Panc1 (cell line): ENCODE data around the gene ZNF236. TPM values are rescaled to one million over a fixed set of nuclear protein-coding genes. Genes with fewer than 3 reads are reported as not detected.

ENCODE experiments used
- ATAC-seq: fragments of 200-7000 bp; cut with Tn5 transposase; 2 replicates; pipeline ENCODE4 v1.9.1; 2020; ENCODE audit warnings: mild to moderate bottlenecking, moderate library complexity
- BruUV-seq: library from RNA; stranded (reverse); fragments of 400-500 nt; replicated peaks from 2 replicates; lab custom pipeline; 2021; lab: Mats Ljungman, UMichigan
- CTCF ChIA-PET: fragments of 300-600 bp; sonication (Branson Sonifier 250); formaldehyde crosslinking; loops from one replicate; lab custom pipeline; 2022; ENCODE audit warnings: antibody characterized with exemption; lab: Charles Lee
- POLR2A ChIA-PET: fragments of 300-600 bp; sonication (Branson Sonifier 250); formaldehyde crosslinking; loops from one replicate; lab custom pipeline; 2022; ENCODE audit warnings: antibody characterized with exemption; lab: Charles Lee
- DNase-seq: peaks from one replicate; pipeline ENCODE4 v3.0.0-alpha.2; 2010; ENCODE audit warnings: low read depth, low spot score
- H3K27ac ChIP-seq: 2 replicates; pipeline ENCODE4 v1.5.1; 2011; ENCODE audit warnings: mild to moderate bottlenecking, low read length, inconsistent platforms
- H3K27me3 ChIP-seq: fragments of 200-500 bp; sonication (Bioruptor generic); 2 replicates; pipeline ENCODE4 v1.6.0; 2014; ENCODE audit warnings: low read length, inconsistent platforms; ENCODE audit not compliant: control insufficient read depth, insufficient read depth
- H3K36me3 ChIP-seq: fragments of 200-500 bp; sonication (Bioruptor generic); 2 replicates; pipeline ENCODE4 v1.5.1; 2014; ENCODE audit warnings: inconsistent platforms, mild to moderate bottlenecking, low read length, moderate library complexity; ENCODE audit not compliant: control insufficient read depth, insufficient read depth
- H3K4me1 ChIP-seq: 2 replicates; pipeline ENCODE4 v1.5.1; 2011; ENCODE audit warnings: inconsistent platforms, mild to moderate bottlenecking, low read length, moderate library complexity; ENCODE audit not compliant: control insufficient read depth, insufficient read depth
- H3K4me3 ChIP-seq, 2 experiments: 2 replicates each; pipeline ENCODE4 v1.5.1; 2011 to 2012; ENCODE audit warnings: low read depth in 2 of 2, low read length in 2 of 2, mild to moderate bottlenecking in 2 of 2, inconsistent platforms in 1 of 2, moderate library complexity in 1 of 2
- H3K9me3 ChIP-seq: fragments of 200-500 bp; sonication (Bioruptor generic); 2 replicates; pipeline ENCODE4 v1.5.1; 2014; ENCODE audit warnings: low read depth, mild to moderate bottlenecking, inconsistent platforms, low read length, moderate library complexity; ENCODE audit not compliant: control insufficient read depth, insufficient read depth
- POLR2AphosphoS5 ChIP-seq: IDR thresholded peaks from 2 replicates; pipeline ENCODE4 v1.6.1; 2012; ENCODE audit warnings: mild to moderate bottlenecking, low read depth, low read length, moderate library complexity
- SIN3A ChIP-seq: IDR thresholded peaks from 2 replicates; pipeline ENCODE4 v1.6.1; 2012; ENCODE audit warnings: low read depth, mild to moderate bottlenecking, low read length, moderate library complexity, borderline replicate concordance; ENCODE audit not compliant: insufficient read depth
- TCF7L2 ChIP-seq: IDR thresholded peaks from 2 replicates; pipeline ENCODE4 v1.6.1; 2011; ENCODE audit warnings: mild to moderate bottlenecking, low read depth, low read length, inconsistent platforms
- in situ Hi-C: cut with HindIII; loops from 2 replicates; pipeline ENCODE4 v1.10.0; 2016; ENCODE audit warnings: low sequenced_read_pairs, low pct_unique_long_range_greater_than_20kb
- intact Hi-C: fragments of 100-400 bp; cut with micrococcal nuclease; formaldehyde crosslinking; loops from one replicate; pipeline ENCODE4 v1.10.0; 2022; ENCODE audit not compliant: unreplicated experiment
- total RNA-seq: library from RNA; stranded (reverse); gene quantifications from one replicate; pipeline ENCODE4 v1.2.1, GENCODE V29; 2021; ENCODE audit not compliant: unreplicated experiment
- TF ChIP-seq, protein P1 (sequence below), 2 experiments: IDR thresholded peaks; 2 replicates each; pipeline ENCODE4 v1.6.1; 2011 to 2012; ENCODE audit warnings: low read depth in 2 of 2, control low read depth in 1 of 2, low read length in 1 of 2, mild to moderate bottlenecking in 1 of 2, moderate library complexity in 1 of 2; ENCODE audit not compliant: insufficient read depth in 1 of 2
- TF ChIP-seq, protein P2 (sequence below): fragments of 450-650 bp; IDR thresholded peaks from 2 replicates; pipeline ENCODE4 v1.5.1; 2017; ENCODE audit warnings: mild to moderate bottlenecking

The ZNF236 gene
- total RNA-seq, 1 experiment from 2014 or later = 32.2 TPM

DNA sequence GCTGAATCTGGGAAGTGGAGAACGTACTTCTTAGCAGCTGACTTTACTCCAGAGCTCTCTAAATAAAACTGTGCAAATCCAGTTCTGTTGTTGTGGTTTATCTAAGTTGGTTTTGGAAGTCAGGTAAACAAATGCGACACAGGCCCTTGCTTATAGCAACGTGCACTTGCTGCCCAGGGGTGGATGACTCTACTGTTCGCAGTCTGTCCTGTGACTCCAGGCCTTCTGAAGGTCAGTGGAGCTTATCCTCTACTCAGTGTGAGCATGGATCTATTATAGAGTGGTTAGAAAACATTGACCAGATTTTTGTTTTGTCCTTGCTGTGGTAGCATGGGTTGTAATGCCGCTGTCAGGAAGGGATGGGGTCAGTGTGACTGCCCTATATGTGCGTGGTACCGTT is 89.1 kb downstream of the ZNF236 start:
- no peaks in the 10 kb centered on the region for H3K27me3 ChIP-seq
- TF ChIP-seq SIN3A (no peak), TCF7L2 (no peak), POLR2AphosphoS5 (no peak)
- TF ChIP-seq, protein P1, sequence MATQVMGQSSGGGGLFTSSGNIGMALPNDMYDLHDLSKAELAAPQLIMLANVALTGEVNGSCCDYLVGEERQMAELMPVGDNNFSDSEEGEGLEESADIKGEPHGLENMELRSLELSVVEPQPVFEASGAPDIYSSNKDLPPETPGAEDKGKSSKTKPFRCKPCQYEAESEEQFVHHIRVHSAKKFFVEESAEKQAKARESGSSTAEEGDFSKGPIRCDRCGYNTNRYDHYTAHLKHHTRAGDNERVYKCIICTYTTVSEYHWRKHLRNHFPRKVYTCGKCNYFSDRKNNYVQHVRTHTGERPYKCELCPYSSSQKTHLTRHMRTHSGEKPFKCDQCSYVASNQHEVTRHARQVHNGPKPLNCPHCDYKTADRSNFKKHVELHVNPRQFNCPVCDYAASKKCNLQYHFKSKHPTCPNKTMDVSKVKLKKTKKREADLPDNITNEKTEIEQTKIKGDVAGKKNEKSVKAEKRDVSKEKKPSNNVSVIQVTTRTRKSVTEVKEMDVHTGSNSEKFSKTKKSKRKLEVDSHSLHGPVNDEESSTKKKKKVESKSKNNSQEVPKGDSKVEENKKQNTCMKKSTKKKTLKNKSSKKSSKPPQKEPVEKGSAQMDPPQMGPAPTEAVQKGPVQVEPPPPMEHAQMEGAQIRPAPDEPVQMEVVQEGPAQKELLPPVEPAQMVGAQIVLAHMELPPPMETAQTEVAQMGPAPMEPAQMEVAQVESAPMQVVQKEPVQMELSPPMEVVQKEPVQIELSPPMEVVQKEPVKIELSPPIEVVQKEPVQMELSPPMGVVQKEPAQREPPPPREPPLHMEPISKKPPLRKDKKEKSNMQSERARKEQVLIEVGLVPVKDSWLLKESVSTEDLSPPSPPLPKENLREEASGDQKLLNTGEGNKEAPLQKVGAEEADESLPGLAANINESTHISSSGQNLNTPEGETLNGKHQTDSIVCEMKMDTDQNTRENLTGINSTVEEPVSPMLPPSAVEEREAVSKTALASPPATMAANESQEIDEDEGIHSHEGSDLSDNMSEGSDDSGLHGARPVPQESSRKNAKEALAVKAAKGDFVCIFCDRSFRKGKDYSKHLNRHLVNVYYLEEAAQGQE (IDR thresholded peaks at IDR 0.05; ENCODE audit: insufficient read depth in 1 of 2, low read depth in 2 of 2, low read length in 1 of 2) = no peak
- TF ChIP-seq, protein P2, sequence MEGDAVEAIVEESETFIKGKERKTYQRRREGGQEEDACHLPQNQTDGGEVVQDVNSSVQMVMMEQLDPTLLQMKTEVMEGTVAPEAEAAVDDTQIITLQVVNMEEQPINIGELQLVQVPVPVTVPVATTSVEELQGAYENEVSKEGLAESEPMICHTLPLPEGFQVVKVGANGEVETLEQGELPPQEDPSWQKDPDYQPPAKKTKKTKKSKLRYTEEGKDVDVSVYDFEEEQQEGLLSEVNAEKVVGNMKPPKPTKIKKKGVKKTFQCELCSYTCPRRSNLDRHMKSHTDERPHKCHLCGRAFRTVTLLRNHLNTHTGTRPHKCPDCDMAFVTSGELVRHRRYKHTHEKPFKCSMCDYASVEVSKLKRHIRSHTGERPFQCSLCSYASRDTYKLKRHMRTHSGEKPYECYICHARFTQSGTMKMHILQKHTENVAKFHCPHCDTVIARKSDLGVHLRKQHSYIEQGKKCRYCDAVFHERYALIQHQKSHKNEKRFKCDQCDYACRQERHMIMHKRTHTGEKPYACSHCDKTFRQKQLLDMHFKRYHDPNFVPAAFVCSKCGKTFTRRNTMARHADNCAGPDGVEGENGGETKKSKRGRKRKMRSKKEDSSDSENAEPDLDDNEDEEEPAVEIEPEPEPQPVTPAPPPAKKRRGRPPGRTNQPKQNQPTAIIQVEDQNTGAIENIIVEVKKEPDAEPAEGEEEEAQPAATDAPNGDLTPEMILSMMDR = no peak
- CTCF ChIA-PET = no interaction called here
- no peaks in the 10 kb centered on the region for H3K4me1 ChIP-seq
- ATAC-seq = no peak
- POLR2A ChIA-PET = interaction anchor here (0.7 kb wide), 1 partner anchor 52 kb away, joined by 3 read pairs; no protein-coding TSS in a partner anchor
- peaks cover 18% of the 10 kb centered on the region for H3K36me3 ChIP-seq
- in situ Hi-C loops (no loop called here), intact Hi-C loops (no loop called here)
- H3K27ac ChIP-seq = no peak overlapping the region
- no peak overlapping the region for H3K4me3 ChIP-seq
- BruUV-seq = no TSS peak
- no peaks in the 10 kb centered on the region for H3K9me3 ChIP-seq
- no peak for DNase-seq

DNA sequence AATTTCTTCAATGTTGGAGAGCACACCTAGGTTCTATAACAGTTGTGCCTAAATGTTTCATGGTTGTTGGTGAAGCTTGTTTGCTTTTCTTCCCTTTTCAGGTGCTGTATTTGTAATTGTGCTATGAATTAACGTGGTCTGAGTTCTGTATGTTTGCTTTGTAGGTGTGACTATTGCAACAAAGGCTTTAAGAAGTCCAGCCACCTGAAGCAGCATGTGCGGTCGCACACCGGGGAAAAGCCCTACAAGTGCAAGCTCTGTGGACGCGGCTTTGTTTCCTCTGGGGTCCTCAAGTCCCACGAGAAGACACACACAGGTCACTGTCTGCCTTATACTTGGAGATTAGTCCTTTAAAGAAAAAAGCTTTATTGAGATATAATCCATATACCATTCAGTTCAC is 91.2 kb downstream of the ZNF236 start:
- Histone ChIP-seq H3K4me3 (no peak overlapping the region), H3K4me1 (no peaks in the 10 kb centered on the region), H3K27ac (no peak overlapping the region), H3K27me3 (no peaks in the 10 kb centered on the region), H3K36me3 (peaks cover 18% of the 10 kb centered on the region), H3K9me3 (no peaks in the 10 kb centered on the region)
- ATAC-seq (no peak), DNase-seq (no peak)
- intact Hi-C loops = no loop called here
- ChIA-PET CTCF (no interaction called here), POLR2A (no interaction called here)
- no TSS peak for BruUV-seq
- no peak for TF ChIP-seq TCF7L2
- in situ Hi-C loops = no loop called here

DNA sequence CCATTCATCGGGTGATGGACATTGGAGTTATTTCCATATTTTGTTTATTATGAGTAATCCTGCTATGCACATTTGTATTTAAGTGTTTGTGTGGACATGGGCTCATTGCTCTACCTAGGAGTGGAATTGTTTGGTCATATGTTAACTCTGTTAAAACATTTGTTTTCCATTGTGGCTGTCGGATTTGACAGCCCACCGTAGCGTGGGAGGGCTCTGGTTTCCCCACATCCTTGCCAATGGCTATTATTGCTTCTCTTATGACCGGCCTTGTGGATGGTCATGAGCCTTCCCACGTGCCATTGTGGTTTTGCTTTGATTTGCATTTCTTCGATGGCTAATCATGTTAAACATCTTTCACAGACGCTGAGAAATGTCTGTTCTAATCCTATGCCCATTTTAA is 92.0 kb downstream of the ZNF236 start:
- DNase-seq (no peak), ATAC-seq (no peak)
- ChIA-PET POLR2A (no interaction called here), CTCF (no interaction called here)
- Histone ChIP-seq H3K27ac (no peak overlapping the region), H3K27me3 (no peaks in the 10 kb centered on the region), H3K4me1 (no peaks in the 10 kb centered on the region), H3K9me3 (no peaks in the 10 kb centered on the region), H3K36me3 (peaks cover 18% of the 10 kb centered on the region), H3K4me3 (no peak overlapping the region)
- no peak for TF ChIP-seq TCF7L2
- TF ChIP-seq, protein P2 = no peak
- TF ChIP-seq, protein P1 (IDR thresholded peaks at IDR 0.05; ENCODE audit: insufficient read depth in 1 of 2, low read depth in 2 of 2, low read length in 1 of 2) = no peak
- no peak for TF ChIP-seq SIN3A
- no peak for TF ChIP-seq POLR2AphosphoS5
- in situ Hi-C loops (no loop called here), intact Hi-C loops (no loop called here)
- BruUV-seq = no TSS peak
